Caco-2 (cell line): Measurements from ENCODE around the gene STAP2. TPM values are rescaled to one million over a fixed set of nuclear protein-coding genes. Genes with fewer than 3 reads are reported as not detected.

Source experiments
- BruUV-seq: library from RNA; stranded (reverse); fragments of 400-500 nt; replicated peaks from 2 replicates; lab custom pipeline; 2021; lab: Mats Ljungman, UMichigan
- CTCF ChIA-PET: fragments of 300-600 bp; sonication (Branson Sonifier 250); formaldehyde crosslinking; loops from one replicate; lab custom pipeline; 2022; ENCODE audit warnings: antibody characterized with exemption; lab: Charles Lee
- POLR2A ChIA-PET: fragments of 300-600 bp; sonication (Branson Sonifier 250); formaldehyde crosslinking; loops from one replicate; lab custom pipeline; 2022; ENCODE audit warnings: antibody characterized with exemption; lab: Charles Lee
- DNase-seq, 2 experiments: peaks; one replicate each; pipeline versions ENCODE4 v3.0.0 to v3.0.0-alpha.2; 2020 to 2022
- H3K27me3 ChIP-seq: replicated peaks from 2 replicates; pipeline ENCODE4 v1.6.0; 2011; ENCODE audit warnings: low read length; ENCODE audit not compliant: control insufficient read depth, insufficient read depth
- H3K36me3 ChIP-seq: 2 replicates; pipeline ENCODE4 v1.5.1; 2011; ENCODE audit warnings: low read length; ENCODE audit not compliant: control insufficient read depth, insufficient read depth
- H3K4me1 ChIP-seq: fragments of 250-450 bp; sonication (Bioruptor Pico); 2 replicates; pipeline ENCODE4 v1.5.1; 2020; ENCODE audit warnings: mild to moderate bottlenecking
- H3K4me3 ChIP-seq: 2 replicates; pipeline ENCODE4 v1.5.1; 2011; ENCODE audit warnings: low read depth, mild to moderate bottlenecking, control low read depth, low read length
- H3K9me3 ChIP-seq: fragments of 250-450 bp; sonication (Bioruptor Pico); 2 replicates; pipeline ENCODE4 v1.5.1; 2020; ENCODE audit warnings: mild to moderate bottlenecking, moderate library complexity
- H3K27ac Mint-ChIP-seq: one replicate; pipeline ENCODE4 v1.8.0; 2022; ENCODE audit warnings: mixed read lengths; ENCODE audit not compliant: unreplicated experiment
- H3K27me3 Mint-ChIP-seq: one replicate; pipeline ENCODE4 v1.8.0; 2022; ENCODE audit warnings: mixed read lengths; ENCODE audit not compliant: insufficient read depth, unreplicated experiment
- H3K36me3 Mint-ChIP-seq: one replicate; pipeline ENCODE4 v1.8.0; 2022; ENCODE audit warnings: mild to moderate bottlenecking, mixed read lengths; ENCODE audit not compliant: insufficient read depth, unreplicated experiment
- H3K4me1 Mint-ChIP-seq: one replicate; pipeline ENCODE4 v1.8.0; 2022; ENCODE audit warnings: low read depth, mixed read lengths; ENCODE audit not compliant: unreplicated experiment
- H3K4me3 Mint-ChIP-seq: one replicate; pipeline ENCODE4 v1.8.0; 2022; ENCODE audit warnings: mild to moderate bottlenecking, moderate library complexity, mixed read lengths; ENCODE audit not compliant: unreplicated experiment
- H3K9me3 Mint-ChIP-seq: one replicate; pipeline ENCODE4 v1.8.0; 2022; ENCODE audit warnings: mixed read lengths; ENCODE audit not compliant: unreplicated experiment
- intact Hi-C: fragments of 100-400 bp; cut with micrococcal nuclease; formaldehyde crosslinking; loops from one replicate; pipeline ENCODE4 v1.10.0; 2022; ENCODE audit not compliant: unreplicated experiment
- total RNA-seq: library from RNA; stranded (reverse); gene quantifications from 2 replicates; pipeline ENCODE4 v1.2.3, GENCODE V29; 2022
- TF ChIP-seq, protein P1 (sequence below), 2 experiments: fragments of 200-600 bp in 1 of 2; IDR thresholded peaks; 1 replicate in 1 of 2; 2 replicates in 1 of 2; pipeline versions ENCODE4 v1.5.1 to v1.8.0; 2011 to 2022; ENCODE audit warnings: antibody characterized with exemption in 1 of 2, control low read depth in 1 of 2, inconsistent platforms in 1 of 2, low read depth in 1 of 2, low read length in 1 of 2, mild to moderate bottlenecking in 1 of 2, moderate library complexity in 1 of 2; ENCODE audit not compliant: insufficient read depth in 1 of 2, severe bottlenecking in 1 of 2, unreplicated experiment in 1 of 2

Gene STAP2
- total RNA-seq, 1 experiment from 2014 or later = 71.6 TPM

DNA sequence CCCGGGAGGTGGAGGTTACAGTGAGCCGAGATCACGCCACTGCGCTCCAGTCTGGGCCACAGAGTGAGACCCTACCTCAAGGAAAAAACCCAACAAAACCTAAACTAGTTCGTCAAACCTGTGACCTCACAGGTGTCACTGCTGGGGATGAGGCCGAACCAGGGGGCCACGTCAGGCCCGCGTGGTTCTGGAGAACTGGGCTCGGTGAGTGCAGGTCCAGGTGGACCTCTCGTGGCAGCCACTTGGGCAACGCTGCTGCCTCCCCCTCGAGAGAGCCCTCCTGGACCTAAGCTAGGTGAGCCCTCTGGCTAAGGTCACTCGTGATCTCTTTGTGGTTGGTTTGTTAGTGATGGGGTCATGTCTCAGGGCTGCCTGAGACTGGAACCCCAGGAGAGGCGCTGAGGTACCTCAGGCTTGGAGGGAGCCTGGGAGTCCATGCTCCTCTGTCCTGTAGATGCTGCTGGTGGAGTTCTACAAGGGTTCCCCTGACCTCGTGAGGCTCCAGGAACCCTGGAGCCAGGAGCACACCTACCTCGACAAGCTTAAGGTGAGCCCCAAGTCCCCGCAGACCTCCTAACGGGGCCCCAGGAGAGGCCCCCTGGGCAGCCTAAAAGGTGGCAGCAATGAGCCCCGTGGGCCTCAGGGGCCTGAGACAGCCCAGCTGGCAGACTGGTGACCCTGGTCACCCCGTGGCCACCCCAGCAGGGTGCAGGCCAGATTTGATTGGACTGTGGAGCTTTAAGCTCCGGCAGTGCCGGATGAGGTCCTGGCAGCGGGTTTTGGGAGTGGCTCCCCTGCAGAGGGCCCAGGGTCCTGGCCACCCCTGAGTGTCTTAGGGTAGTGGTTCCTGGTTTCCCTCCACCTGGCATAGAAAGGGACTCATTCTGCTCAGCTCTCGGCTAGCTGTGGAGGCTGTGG, 20.3 kb upstream of the STAP2 start:
- CTCF ChIA-PET = no interaction called here
- BruUV-seq = TSS peak; percentile 11
- no peaks in the 10 kb centered on the region for H3K9me3 ChIP-seq

DNA sequence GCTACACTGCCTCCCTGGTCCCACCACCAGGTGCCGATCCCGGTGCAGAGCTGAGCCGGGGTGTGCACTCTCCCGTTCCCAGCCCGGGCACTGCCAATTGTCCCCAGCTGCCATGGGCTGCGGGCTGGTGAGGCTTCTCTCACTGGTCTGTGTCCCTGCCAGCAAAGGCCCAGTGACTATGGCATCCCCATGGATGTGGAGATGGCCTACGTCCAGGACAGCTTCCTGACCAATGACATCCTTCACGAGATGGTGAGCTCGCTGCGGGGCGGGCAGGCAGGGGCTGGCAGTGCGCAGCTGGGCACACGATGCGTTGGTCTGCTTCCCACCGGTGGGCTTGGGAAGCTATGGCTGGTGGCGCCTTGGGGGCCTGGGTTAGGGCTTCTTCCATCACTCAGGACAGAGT, 19.3 kb upstream of the STAP2 start:
- H3K27me3 Mint-ChIP-seq = no peaks in the 10 kb centered on the region
- no peak overlapping the region for H3K4me3 ChIP-seq
- intact Hi-C loops = no loop called here
- no TSS peak for BruUV-seq
- H3K27me3 ChIP-seq = no peaks in the 10 kb centered on the region
- no peaks in the 10 kb centered on the region for H3K9me3 Mint-ChIP-seq
- no peak overlapping the region for H3K27ac Mint-ChIP-seq
- no peak for DNase-seq
- TF ChIP-seq, protein P1, sequence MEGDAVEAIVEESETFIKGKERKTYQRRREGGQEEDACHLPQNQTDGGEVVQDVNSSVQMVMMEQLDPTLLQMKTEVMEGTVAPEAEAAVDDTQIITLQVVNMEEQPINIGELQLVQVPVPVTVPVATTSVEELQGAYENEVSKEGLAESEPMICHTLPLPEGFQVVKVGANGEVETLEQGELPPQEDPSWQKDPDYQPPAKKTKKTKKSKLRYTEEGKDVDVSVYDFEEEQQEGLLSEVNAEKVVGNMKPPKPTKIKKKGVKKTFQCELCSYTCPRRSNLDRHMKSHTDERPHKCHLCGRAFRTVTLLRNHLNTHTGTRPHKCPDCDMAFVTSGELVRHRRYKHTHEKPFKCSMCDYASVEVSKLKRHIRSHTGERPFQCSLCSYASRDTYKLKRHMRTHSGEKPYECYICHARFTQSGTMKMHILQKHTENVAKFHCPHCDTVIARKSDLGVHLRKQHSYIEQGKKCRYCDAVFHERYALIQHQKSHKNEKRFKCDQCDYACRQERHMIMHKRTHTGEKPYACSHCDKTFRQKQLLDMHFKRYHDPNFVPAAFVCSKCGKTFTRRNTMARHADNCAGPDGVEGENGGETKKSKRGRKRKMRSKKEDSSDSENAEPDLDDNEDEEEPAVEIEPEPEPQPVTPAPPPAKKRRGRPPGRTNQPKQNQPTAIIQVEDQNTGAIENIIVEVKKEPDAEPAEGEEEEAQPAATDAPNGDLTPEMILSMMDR (IDR thresholded peaks at IDR 0.05; ENCODE audit: insufficient read depth in 1 of 2, low read depth in 1 of 2, low read length in 1 of 2, severe bottlenecking in 1 of 2, unreplicated experiment in 1 of 2) = no peak
- peaks cover 3% of the 10 kb centered on the region for H3K36me3 ChIP-seq
- POLR2A ChIA-PET = no interaction called here
- no peaks in the 10 kb centered on the region for H3K9me3 ChIP-seq
- H3K36me3 Mint-ChIP-seq = peaks cover 80% of the 10 kb centered on the region
- H3K4me1 Mint-ChIP-seq = no peaks in the 10 kb centered on the region
- H3K4me3 Mint-ChIP-seq = no peak overlapping the region
- CTCF ChIA-PET = interaction anchor here (0.6 kb wide), 1 partner anchor 14 kb away, joined by 3 read pairs; the partner anchor contains the start of gene MPND
- 0 out of 2 replicates have a peak, but pooled peaks cover 4% of the 10 kb centered on the region for H3K4me1 ChIP-seq

More for the DNA sequence above, 20.3 kb upstream of the STAP2 start:
- H3K4me1 ChIP-seq = 0 out of 2 replicates have a peak, but pooled peaks cover 4% of the 10 kb centered on the region
- Mint-ChIP-seq H3K27me3 (no peaks in the 10 kb centered on the region), H3K4me1 (no peaks in the 10 kb centered on the region), H3K27ac (no peak overlapping the region), H3K4me3 (no peak overlapping the region), H3K36me3 (peaks cover 83% of the 10 kb centered on the region), H3K9me3 (no peaks in the 10 kb centered on the region)
- no peak for DNase-seq
- no peak overlapping the region for H3K4me3 ChIP-seq
- intact Hi-C loops = no loop called here
- TF ChIP-seq, protein P1 (IDR thresholded peaks at IDR 0.05; ENCODE audit: insufficient read depth in 1 of 2, low read depth in 1 of 2, low read length in 1 of 2, severe bottlenecking in 1 of 2, unreplicated experiment in 1 of 2) = no peak
- POLR2A ChIA-PET = no interaction called here
- H3K36me3 ChIP-seq = peaks cover 3% of the 10 kb centered on the region
- H3K27me3 ChIP-seq = no peaks in the 10 kb centered on the region

DNA sequence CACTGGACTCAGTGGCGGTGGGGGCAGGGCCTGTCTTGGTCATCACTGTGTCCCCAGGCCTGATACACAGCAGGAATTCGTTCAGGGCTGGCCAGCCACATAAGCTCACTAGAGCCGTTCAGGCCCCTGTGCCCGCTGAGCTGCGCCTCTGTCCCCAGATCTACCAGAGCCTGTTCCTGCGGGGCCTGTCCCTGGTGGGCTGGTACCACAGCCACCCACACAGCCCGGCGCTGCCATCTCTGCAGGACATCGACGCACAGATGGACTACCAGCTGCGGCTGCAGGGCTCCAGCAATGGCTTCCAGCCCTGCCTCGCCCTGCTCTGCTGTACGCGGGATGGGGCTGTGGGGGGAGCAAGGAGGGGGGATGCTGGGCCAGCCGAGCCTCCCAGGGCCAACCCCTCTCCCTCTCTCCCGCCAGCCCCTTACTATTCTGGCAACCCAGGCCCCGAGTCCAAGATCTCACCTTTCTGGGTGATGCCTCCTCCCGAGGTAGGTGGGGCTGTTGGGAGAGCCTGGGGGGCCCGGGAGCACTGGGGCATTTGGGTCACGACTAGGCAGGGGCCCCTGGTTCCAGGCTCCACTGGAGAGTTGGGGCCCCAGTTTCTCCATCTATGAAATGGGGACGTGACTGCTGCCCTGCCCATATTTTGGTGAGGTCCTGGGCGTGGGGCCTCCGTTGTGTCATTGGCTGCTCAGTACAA, 18.6 kb upstream of the STAP2 start:
- Histone ChIP-seq H3K4me1 (0 out of 2 replicates have a peak, but pooled peaks cover 4% of the 10 kb centered on the region), H3K36me3 (peaks cover 3% of the 10 kb centered on the region), H3K27me3 (no peaks in the 10 kb centered on the region), H3K4me3 (no peak overlapping the region), H3K9me3 (no peaks in the 10 kb centered on the region)
- ChIA-PET CTCF (no interaction called here), POLR2A (no interaction called here)
- no TSS peak for BruUV-seq
- Mint-ChIP-seq H3K27ac (no peak overlapping the region), H3K27me3 (no peaks in the 10 kb centered on the region), H3K36me3 (peaks cover 81% of the 10 kb centered on the region), H3K4me3 (no peak overlapping the region), H3K4me1 (no peaks in the 10 kb centered on the region), H3K9me3 (no peaks in the 10 kb centered on the region)
- TF ChIP-seq, protein P1 (IDR thresholded peaks at IDR 0.05; ENCODE audit: insufficient read depth in 1 of 2, low read depth in 1 of 2, low read length in 1 of 2, severe bottlenecking in 1 of 2, unreplicated experiment in 1 of 2) = no peak
- intact Hi-C loops = no loop called here
- no peak for DNase-seq
